NOMO-1 (cell line): ENCODE measurements around the gene DOLK.

Source experiments
- DNase-seq, 2 experiments: peaks; one replicate each; lab custom pipeline; 2025; ENCODE audit not compliant: unreplicated experiment in 2 of 2; lab: John Stamatoyannopoulos, UW

The DOLK gene

GRCh38 chr9:128909859-128910258 is 37.5 kb downstream of the DOLK start:
- DNase-seq: no peak

- no peak for DNase-seq
Measured at GRCh38 chr9:128908372-128908771, 39.0 kb downstream of the DOLK start.

GRCh38 chr9:128906741-128907140 is 40.7 kb downstream of the DOLK start:
- no peak for DNase-seq

GRCh38 chr9:128905964-128906363 is 41.4 kb downstream of the DOLK start:
- DNase-seq: no peak

- DNase-seq: no peak
Measured at GRCh38 chr9:128903871-128904620, 43.4 kb downstream of the DOLK start.

GRCh38 chr9:128903079-128903461 is 44.3 kb downstream of the DOLK start:
- no peak for DNase-seq

GRCh38 chr9:128902351-128903078 is 44.9 kb downstream of the DOLK start:
- peak; percentile 29 to 35 for DNase-seq

GRCh38 chr9:128901822-128902221 is 45.6 kb downstream of the DOLK start:
- DNase-seq: no peak

- DNase-seq: no peak
Measured at GRCh38 chr9:128901379-128901778, 46.0 kb downstream of the DOLK start.

GRCh38 chr9:128899566-128900322 is 47.7 kb downstream of the DOLK start:
- DNase-seq: peak in 1 of 2 experiments; percentile 33

- no peak for DNase-seq
Measured at GRCh38 chr9:128898845-128899565, 48.4 kb downstream of the DOLK start.

- DNase-seq: no peak
Measured at GRCh38 chr9:128898382-128898781, 49.0 kb downstream of the DOLK start.

- DNase-seq: no peak
Measured at GRCh38 chr9:128895556-128895955, 51.8 kb downstream of the DOLK start.
